ENCODE results near the gene NDUFB6. TPM values are rescaled to one million over a fixed set of nuclear protein-coding genes. Genes with fewer than 3 reads are reported as not detected.

NDUFB6 gene
- total RNA-seq, 1 experiment from 2014 or later, result 56.0 TPM

DNA sequence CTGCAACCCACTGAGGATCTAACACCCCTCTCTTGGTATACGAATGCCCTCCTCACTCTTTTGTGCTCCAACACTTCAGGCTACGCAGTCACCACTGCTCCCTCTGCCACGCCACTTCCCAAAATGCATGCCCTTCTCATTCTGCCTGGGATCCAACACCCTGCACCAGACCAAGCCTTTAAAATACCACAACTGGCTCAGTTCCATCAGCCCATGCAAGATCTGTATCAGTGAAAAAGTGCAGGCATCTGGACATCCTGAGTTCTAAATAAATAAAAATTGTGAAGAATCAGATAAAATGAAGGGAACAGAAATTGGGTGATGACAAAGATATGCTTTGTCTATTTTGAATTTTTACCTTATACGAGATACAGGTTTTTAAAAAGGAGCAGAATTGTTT lies 2.7 kb downstream of the NDUFB6 start:
- Mint-ChIP-seq H3K4me3 (no peak overlapping the region), H3K27ac (no peak overlapping the region; the same call in 1 of the 2 replicates), H3K9me3 (no peaks in the 10 kb centered on the region), H3K36me3 (peaks cover 26% of the 10 kb centered on the region), H3K4me1 (peaks cover 11% of the 10 kb centered on the region), H3K27me3 (ENCODE audit: low read depth) (no peaks in the 10 kb centered on the region)
- POLR2A ChIA-PET, result no interaction called here
- no peak for DNase-seq (ENCODE audit: low spot score)
- CTCF ChIA-PET, result no interaction called here
- TF ChIP-seq ZNF263 (CRISPR knock-in tag; IDR thresholded peaks at IDR 0.05; ENCODE audit: low read depth) (no peak), ZNF396 (CRISPR knock-in tag; IDR thresholded peaks at IDR 0.05; ENCODE audit: borderline replicate concordance) (no peak), GRHL2 (CRISPR knock-in tag; IDR thresholded peaks at IDR 0.05; ENCODE audit: insufficient replicate concordance, severe bottlenecking) (no peak)
- TF ChIP-seq, protein P1, sequence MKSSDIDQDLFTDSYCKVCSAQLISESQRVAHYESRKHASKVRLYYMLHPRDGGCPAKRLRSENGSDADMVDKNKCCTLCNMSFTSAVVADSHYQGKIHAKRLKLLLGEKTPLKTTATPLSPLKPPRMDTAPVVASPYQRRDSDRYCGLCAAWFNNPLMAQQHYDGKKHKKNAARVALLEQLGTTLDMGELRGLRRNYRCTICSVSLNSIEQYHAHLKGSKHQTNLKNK (CRISPR knock-in tag; IDR thresholded peaks at IDR 0.05), result no peak
- ATAC-seq, result no peak

DNA sequence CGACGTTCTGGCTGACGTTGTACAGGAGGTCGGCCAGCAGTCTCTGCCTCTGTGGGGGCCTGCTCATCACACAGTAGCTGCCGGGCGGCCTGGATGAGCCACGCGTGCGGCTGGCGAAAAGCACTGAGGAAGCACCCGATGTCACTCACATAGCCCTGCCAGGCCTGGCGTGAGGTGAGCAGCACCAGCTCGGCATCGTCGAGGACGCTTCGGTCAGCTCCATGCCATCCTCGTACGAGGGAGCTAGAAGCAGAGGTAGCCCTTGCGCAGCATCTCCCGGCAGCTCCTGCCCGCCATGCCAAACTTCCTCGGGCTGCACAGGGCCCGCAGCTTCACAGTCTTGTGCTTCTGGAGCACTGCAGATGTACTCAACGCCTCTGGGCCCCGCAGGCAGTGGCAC lies 6.2 kb downstream of the NDUFB6 start:
- POLR2A ChIA-PET, result no interaction called here
- no peak for TF ChIP-seq TEAD1 (CRISPR knock-in tag; IDR thresholded peaks at IDR 0.05)
- no peak for TF ChIP-seq PRRX2 (CRISPR knock-in tag; IDR thresholded peaks at IDR 0.05)
- no peak for TF ChIP-seq SOX15 (CRISPR knock-in tag; IDR thresholded peaks at IDR 0.05)
- Mint-ChIP-seq H3K36me3 (peaks cover 31% of the 10 kb centered on the region), H3K4me1 (peaks cover 2% of the 10 kb centered on the region; the same call in 1 of the 2 replicates), H3K9me3 (no peaks in the 10 kb centered on the region), H3K27ac (no peak overlapping the region), H3K27me3 (ENCODE audit: low read depth) (no peaks in the 10 kb centered on the region), H3K4me3 (no peak overlapping the region)
- CTCF ChIA-PET, result interaction anchor here (2.2 kb wide), 1 partner anchor 188 kb away, joined by 11 read pairs; no protein-coding TSS in a partner anchor
- ATAC-seq, result no peak
- no peak for DNase-seq (ENCODE audit: low spot score)

DNA sequence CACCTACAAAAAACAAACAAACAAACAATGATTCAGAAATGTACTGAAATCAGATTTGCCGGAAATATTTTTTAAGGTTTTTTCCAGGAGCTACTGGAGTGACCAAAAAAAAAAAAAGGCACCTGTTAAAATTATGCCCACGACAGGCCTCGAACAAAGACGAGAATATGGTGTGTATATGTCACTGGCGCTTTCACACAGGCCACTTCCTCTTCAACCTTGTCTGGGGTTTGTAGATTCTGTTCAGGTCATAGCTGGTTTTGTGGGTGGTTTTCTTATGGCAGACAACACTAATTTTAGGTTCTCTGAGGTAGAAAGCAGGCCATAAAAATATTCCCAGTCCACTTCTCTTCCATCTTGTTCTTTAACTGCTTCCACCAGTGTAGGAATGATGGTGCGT lies 7.0 kb downstream of the NDUFB6 start:
- H3K4me3 Mint-ChIP-seq, result no peak overlapping the region

DNA sequence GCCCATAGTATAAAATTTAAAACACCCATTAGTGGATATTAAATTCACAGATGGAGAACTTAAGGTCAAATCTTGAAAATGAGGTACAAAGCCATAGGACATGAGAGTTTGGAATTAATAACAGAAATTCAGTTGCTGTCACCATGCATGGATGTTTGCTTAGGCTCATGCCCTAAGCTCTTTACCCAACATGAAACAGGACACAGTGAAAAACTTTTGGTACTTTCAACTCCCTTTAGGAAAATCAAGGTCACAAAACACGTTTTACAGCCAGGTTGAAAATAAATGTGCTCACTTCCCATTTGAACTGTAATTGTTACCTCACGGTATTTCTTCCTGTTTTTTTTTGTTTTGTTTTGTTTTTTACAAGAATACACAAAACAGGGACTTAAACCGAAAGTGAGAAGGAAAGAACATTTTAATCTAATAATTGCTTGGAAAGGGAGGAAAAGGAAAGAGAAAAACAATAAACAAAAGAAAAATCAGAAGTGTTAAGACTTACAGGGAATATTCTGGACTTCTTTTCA lies 14.5 kb downstream of the NDUFB6 start:
- H3K36me3 Mint-ChIP-seq, result no peaks in the 10 kb centered on the region
- DNase-seq (ENCODE audit: low spot score) (no peak), ATAC-seq (no peak)
- H3K27me3 Mint-ChIP-seq (ENCODE audit: low read depth), result no peaks in the 10 kb centered on the region
- CTCF ChIA-PET, result interaction anchor here (0.6 to 1.7 kb wide), 4 partner anchors 14 to 180 kb away, joined by 3 to 4 read pairs (median 3); partner anchors contain the start of gene RIGI
- POLR2A ChIA-PET, result no interaction called here
- H3K27ac Mint-ChIP-seq, result no peak overlapping the region
- peaks cover 3% of the 10 kb centered on the region for H3K4me1 Mint-ChIP-seq
- H3K9me3 Mint-ChIP-seq, result no peaks in the 10 kb centered on the region
- H3K4me3 Mint-ChIP-seq, result no peak overlapping the region
- TF ChIP-seq, protein P2, sequence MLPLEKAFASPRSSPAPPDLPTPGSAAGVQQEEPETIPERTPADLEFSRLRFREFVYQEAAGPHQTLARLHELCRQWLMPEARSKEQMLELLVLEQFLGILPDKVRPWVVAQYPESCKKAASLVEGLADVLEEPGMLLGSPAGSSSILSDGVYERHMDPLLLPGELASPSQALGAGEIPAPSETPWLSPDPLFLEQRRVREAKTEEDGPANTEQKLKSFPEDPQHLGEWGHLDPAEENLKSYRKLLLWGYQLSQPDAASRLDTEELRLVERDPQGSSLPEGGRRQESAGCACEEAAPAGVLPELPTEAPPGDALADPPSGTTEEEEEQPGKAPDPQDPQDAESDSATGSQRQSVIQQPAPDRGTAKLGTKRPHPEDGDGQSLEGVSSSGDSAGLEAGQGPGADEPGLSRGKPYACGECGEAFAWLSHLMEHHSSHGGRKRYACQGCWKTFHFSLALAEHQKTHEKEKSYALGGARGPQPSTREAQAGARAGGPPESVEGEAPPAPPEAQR (CRISPR knock-in tag; IDR thresholded peaks at IDR 0.05), result no peak
- TF ChIP-seq EMX1 (CRISPR knock-in tag; IDR thresholded peaks at IDR 0.05), result no peak
- TF ChIP-seq, protein P3, sequence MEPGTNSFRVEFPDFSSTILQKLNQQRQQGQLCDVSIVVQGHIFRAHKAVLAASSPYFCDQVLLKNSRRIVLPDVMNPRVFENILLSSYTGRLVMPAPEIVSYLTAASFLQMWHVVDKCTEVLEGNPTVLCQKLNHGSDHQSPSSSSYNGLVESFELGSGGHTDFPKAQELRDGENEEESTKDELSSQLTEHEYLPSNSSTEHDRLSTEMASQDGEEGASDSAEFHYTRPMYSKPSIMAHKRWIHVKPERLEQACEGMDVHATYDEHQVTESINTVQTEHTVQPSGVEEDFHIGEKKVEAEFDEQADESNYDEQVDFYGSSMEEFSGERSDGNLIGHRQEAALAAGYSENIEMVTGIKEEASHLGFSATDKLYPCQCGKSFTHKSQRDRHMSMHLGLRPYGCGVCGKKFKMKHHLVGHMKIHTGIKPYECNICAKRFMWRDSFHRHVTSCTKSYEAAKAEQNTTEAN (CRISPR knock-in tag; IDR thresholded peaks at IDR 0.05), result no peak
- TF ChIP-seq, protein P4, sequence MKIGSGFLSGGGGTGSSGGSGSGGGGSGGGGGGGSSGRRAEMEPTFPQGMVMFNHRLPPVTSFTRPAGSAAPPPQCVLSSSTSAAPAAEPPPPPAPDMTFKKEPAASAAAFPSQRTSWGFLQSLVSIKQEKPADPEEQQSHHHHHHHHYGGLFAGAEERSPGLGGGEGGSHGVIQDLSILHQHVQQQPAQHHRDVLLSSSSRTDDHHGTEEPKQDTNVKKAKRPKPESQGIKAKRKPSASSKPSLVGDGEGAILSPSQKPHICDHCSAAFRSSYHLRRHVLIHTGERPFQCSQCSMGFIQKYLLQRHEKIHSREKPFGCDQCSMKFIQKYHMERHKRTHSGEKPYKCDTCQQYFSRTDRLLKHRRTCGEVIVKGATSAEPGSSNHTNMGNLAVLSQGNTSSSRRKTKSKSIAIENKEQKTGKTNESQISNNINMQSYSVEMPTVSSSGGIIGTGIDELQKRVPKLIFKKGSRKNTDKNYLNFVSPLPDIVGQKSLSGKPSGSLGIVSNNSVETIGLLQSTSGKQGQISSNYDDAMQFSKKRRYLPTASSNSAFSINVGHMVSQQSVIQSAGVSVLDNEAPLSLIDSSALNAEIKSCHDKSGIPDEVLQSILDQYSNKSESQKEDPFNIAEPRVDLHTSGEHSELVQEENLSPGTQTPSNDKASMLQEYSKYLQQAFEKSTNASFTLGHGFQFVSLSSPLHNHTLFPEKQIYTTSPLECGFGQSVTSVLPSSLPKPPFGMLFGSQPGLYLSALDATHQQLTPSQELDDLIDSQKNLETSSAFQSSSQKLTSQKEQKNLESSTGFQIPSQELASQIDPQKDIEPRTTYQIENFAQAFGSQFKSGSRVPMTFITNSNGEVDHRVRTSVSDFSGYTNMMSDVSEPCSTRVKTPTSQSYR (CRISPR knock-in tag; IDR thresholded peaks at IDR 0.05), result no peak

More for the DNA sequence above, 7.0 kb downstream of the NDUFB6 start:
- TF ChIP-seq, protein P4 (CRISPR knock-in tag; IDR thresholded peaks at IDR 0.05), result no peak
- TF ChIP-seq, protein P5, sequence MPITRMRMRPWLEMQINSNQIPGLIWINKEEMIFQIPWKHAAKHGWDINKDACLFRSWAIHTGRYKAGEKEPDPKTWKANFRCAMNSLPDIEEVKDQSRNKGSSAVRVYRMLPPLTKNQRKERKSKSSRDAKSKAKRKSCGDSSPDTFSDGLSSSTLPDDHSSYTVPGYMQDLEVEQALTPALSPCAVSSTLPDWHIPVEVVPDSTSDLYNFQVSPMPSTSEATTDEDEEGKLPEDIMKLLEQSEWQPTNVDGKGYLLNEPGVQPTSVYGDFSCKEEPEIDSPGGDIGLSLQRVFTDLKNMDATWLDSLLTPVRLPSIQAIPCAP (CRISPR knock-in tag; IDR thresholded peaks at IDR 0.05), result no peak
- TF ChIP-seq, protein P1 (CRISPR knock-in tag; IDR thresholded peaks at IDR 0.05), result no peak
- TF ChIP-seq CBFB (CRISPR knock-in tag; IDR thresholded peaks at IDR 0.05; ENCODE audit: low read depth), result no peak
- Mint-ChIP-seq H3K9me3 (no peaks in the 10 kb centered on the region), H3K27me3 (ENCODE audit: low read depth) (no peaks in the 10 kb centered on the region), H3K4me1 (no peaks in the 10 kb centered on the region), H3K36me3 (peaks cover 31% of the 10 kb centered on the region), H3K27ac (no peak overlapping the region)
- DNase-seq (ENCODE audit: low spot score), result no peak
- ATAC-seq, result no peak
- ChIA-PET POLR2A (interaction anchor here (0.6 kb wide), 1 partner anchor 14 kb away, joined by 4 read pairs; no protein-coding TSS in a partner anchor), CTCF (interaction anchor here (2.2 kb wide), 1 partner anchor 188 kb away, joined by 11 read pairs; no protein-coding TSS in a partner anchor)

Measured in WTC11 (cell line).